ENCODE measurements around the gene SLC11A2. TPM values are rescaled to one million over a fixed set of nuclear protein-coding genes. Genes with fewer than 3 reads are reported as not detected.
"Not testable (repeated sequence)": the region's sequence is repeated elsewhere in the genome, so short reads cannot be mapped to it uniquely, and the experiment has no call there.

SLC11A2 gene
- polyA plus RNA-seq, 5 donors: 39.9 to 56.7 (median 51.1) TPM

DNA sequence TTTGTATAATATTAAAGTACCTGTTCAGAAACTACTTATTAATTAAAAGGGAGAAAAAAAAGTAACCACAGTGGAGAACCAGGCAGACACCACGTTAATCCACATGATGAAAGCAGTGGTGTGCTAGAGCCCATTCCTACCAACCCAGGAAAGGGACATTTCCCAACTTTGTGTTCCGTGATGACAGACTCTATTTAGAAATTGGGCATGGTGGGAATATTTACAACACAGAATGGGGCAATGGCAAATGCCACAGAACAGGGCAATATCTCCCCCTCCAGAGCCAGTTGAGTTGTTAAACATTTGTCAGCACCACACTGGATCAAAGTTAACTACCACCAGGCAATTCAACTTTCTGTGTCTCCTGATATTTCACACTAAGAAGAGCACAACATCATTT lies 75.1 kb downstream of the SLC11A2 start:
- DNase-seq: no peak

DNA sequence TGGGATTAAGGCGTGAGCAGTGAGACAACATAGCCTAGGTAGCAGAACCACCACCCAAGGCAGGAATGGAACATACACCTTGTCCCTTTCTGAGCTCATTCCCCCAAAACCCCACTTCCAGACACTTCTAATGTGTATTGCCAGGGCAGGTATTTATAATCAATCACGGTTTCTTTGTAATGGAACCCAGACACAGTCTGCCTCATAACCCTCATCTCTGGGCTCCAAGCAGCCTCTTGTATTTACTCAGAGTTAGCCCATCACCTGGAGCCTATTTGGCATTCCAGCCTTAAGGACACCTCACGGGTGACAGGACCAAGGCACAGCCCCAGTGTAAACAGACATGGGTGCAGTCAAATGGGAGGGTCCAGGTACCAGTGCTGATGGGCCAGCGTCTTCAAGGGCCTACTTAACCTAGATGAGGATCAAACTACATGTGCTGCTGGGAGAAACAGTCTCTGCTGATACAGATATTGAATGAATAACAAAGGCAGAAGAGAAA lies 76.3 kb downstream of the SLC11A2 start:
- DNase-seq: no peak

DNA sequence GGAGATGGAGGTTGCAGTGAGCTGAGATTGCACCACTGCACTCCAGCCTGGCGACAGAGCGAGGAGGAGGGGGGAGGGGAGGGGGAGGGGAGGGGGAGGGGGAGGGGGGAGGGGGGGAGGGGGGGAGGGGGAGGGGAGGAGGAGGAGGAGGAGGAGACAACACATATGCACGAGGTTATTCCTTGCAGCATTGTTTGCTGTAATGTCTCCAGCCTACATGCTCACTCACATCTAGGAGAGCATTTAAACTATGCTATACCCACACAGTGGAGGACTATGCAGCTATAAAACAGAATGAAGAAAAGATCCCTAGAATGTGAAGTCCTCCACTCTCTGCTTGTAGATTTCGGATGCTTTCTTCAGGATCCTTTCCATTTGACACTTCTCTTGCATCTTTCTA lies 77.4 kb downstream of the SLC11A2 start:
- no peak for DNase-seq

DNA sequence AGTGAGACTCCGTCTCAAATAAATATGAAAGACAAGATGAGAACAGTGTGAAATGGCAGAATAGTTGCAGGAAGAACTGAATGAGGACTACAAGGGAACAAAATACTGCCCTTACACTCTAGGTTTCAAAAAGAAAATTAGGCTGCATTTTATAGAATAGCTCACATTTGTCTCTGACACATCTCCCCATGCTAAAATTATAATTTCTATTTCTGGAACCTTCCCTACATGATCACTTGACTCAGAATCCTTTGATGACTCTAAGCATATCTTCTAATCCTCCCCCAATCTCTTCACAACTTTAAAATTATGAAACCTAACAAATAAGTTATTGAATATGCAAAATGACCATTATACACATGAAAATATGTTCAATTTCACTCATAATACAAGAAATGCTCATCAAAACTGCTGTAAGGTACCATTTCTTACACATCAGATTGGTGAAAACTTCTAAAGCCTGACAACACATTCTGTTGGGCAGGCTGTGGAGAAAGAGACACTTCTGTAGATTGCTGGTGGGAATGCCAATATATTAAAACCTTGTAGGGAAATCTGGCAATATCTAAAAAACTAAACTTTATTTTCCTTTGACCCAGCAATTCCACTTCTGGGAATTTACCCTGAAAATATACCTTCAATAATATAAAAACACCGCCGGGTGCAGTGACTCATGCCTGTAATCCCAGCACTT lies 78.1 kb downstream of the SLC11A2 start:
- no peak for DNase-seq

DNA sequence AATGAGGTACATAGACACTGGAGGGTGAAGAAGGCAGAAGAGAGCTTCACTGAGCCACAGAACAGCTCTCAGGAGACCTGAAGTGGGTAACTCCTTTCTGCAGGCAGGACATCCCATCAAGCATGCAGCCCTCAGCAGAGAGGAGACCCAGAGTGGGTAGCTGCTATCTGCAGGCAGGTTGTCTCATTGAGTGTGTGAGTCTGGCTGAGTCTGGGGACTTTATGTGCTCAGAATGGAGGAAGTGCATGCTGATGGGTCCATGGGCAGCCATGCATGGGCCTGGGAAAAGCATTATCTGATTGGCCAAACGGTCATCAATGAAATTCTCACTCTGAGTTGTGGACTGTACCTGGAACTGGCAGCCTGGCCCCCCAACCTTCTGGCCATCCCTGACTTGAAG lies 88.5 kb downstream of the SLC11A2 start:
- DNase-seq: no peak

DNA sequence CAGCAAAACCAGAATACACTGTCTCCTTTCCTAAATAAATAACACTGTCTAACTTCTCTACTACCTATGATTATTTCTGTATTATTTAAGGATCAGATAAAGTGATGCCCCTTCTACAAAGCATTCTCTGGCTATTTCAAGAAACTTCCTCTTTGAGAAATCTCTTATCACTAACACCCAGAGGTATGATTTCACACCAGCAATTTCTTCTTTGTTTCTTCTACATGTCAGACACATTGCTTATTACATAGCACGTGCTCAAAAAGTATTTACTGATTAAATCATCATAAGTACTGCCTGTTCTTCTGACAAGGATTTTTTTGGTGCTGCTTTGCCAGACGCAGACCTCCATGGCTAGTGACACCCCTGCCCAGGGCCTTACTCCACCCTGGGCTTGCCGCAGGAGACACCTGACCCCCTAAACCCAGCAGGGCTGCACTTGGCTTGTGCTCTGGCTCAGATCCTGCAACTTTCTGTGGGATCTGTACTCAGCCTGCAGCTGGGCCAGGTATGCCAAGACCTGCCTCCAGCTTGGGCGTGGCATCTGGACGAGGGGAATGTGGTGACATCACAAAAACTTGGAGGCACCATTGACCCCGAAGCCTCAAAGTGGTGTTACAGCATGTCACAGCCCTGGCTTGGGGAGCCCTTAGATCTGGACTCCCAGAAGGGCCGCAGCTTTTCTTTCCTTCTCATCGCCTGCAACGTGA lies 89.2 kb downstream of the SLC11A2 start:
- no peak for DNase-seq

DNA sequence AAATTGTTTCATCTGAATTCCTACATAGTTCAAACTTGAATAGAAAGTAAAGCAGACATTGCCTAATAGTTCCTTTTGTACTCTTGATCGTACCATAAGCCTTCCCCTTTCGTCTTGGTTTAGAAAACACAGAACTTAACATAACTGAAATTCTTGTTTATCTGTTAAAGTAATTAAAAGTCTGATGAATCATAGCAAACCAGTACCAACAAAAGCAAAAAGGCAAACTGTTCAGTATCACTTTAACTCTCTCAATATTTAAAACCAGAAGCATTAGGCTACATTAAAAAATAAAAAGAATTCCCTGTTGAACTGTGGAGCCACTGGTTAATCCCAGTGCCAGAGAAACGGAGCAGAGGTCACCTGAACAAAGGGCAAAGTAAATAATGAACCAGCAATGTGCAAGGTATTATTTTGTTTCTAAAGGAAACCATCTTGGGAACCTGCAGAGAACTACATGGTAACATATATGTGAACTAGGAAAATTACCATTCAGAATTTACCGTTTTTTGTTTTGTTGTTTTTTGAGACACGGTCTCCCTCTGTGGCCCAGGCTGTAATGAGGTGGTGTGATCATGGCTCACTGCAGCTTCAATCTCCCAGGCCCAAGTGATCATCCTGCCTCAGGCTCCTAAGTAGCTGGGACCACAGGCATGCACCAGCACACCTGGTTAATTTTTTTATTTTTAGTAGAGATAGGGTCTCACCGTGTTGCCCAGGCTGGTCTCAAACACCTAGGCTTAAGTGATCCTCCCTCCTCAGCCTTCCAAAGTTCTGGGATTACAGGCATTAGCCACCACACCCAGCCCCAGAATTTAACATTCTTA lies 91.0 kb downstream of the SLC11A2 start:
- DNase-seq: no peak

DNA sequence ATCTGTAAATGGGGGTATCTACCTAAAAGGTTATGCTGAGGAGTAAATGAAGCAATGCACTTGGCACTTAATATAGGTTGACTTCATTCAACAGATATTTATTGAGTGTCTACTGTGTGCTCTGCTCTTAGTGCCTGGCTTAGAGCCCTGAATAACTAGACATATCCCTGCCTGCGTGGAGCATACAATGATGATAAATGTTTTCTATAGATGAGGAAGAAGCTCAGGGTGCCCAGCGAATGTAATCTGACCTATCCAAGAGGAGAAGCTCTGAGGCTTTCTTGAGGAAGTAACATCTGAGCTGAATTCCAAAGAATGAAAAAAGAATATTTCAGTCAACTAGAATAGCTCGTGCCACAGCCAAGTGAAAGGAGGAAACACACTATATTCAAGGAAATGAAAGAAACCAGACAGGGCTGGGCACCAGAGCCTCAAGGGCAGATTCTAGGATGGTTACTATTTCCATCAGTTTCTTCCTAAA lies 91.8 kb downstream of the SLC11A2 start:
- DNase-seq: no peak

DNA sequence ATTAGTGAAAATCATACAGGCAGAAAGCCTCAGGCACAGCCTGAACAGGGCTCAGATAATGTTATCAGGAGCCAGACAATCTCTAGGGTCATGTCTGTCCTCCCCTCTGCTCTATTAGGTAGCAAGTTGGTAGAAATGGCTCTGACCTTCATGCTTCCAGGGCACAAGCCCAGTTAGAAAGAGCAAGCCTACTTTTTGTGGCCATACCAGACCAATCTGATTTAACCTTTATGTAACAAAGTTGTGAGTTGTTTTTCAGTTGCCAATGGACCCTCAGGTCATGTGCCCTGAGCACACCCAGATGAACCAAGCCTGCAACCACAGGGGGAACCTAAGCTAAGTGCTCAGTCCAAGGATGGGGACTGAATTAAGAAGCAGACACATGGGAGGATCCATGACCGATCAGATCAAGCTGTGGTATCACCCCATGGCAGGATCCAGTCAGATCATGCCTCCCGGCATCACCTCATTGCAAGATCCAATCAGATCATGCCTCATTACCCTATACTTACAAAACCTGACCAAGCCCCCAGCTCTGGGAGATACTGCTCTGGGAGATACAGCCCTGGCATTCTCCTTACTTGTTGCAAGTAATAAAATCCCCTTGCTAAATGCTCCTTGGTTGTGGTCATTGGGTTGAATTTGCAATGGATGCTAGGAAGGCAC lies 92.6 kb downstream of the SLC11A2 start:
- no peak for DNase-seq

DNA sequence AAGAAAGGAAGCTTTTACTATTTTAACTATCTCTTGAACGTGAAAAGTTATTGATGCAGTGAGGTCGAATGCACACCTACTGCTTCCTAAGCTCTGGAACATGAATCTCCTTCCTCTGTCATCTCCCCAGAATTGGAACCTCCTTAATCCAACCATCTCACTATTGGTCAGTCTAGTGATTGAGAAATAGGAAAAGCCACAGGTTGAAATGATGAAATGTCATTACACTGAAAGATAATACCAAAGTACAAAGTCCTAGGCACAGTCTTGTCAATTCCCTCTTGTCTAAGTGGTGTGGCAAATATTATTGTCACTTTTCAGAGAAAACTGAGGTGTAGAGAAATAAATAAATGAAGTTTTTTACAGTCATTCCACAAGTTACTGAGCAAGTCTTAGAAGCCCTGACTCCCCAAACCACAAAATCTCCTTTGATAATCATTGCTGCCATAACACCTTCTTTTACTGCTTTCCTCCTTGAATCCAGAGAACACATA lies 93.3 kb downstream of the SLC11A2 start:
- no peak for DNase-seq

DNA sequence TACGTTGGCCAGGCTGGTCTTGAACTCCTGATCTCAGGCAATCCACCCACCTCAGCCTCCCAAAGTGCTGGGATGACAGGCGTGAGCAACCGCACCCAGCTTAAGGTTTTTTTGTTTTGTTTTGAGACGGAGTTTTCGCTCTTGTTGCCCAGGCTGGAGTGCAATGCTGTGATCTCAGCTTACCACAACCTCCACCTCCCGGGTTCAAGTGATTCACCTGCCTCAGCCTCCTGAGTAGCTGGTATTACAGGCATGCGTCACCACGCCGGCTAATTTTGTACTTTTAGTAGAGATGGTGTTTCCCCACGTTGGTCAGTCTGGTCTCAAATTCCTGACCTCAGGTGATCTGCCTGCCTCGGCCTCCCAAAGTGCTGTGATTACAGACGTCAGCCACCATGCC lies 95.7 kb downstream of the SLC11A2 start:
- DNase-seq: not testable (repeated sequence)

DNA sequence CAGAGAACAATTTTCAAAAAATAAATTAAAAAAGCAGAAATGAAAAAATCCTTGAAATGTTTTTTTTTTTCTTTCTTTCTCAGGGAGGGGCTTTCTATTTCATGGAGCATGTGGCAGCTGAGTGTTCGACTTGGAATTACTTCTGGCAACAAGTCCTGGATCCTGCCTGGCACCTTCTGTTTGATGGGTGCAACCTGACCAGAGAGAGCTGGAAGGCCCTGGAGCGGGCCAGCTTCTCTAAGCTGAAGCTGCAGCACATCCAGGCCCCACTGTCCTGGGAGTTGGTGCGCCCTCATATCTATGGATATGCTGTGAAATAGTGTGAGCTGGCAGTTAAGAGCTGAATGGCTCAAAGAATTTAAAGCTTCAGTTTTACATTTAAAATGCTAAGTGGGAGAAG lies 96.4 kb downstream of the SLC11A2 start:
- no peak for DNase-seq

Other genes starting within 250 kb of the SLC11A2 start
- gene TMPRSS12, start 183.5 kb downstream of the SLC11A2 start, polyA plus RNA-seq (ENCODE audit: insufficient read depth in 1 of 5, insufficient read length in 5 of 5, low replicate concordance in 1 of 5): under 1 TPM in 3 of 5 donors, not detected in 2; 0.08 to 0.18 (median 0.09) TPM
- gene HIGD1C, start 73.8 kb downstream of the SLC11A2 start, polyA plus RNA-seq (ENCODE audit: insufficient read depth in 1 of 5, insufficient read length in 5 of 5, low replicate concordance in 1 of 5): under 1 TPM in 2 of 5 donors, not detected in 3; 0.78 to 0.90 TPM
- 100 to 1,000 TPM; 103 to 149 (median 131) TPM for gene LETMD1, start 21.9 kb upstream of the SLC11A2 start, polyA plus RNA-seq (ENCODE audit: insufficient read depth in 1 of 5, insufficient read length in 5 of 5, low replicate concordance in 1 of 5)
- gene CSRNP2, start 57.2 kb upstream of the SLC11A2 start, polyA plus RNA-seq (ENCODE audit: insufficient read depth in 1 of 5, insufficient read length in 5 of 5, low replicate concordance in 1 of 5): 10 to 100 TPM; 29.2 to 36.2 (median 32.5) TPM
- gene TFCP2, start 146.8 kb upstream of the SLC11A2 start, polyA plus RNA-seq (ENCODE audit: insufficient read depth in 1 of 5, insufficient read length in 5 of 5, low replicate concordance in 1 of 5): 10 to 100 TPM; 48.3 to 54.9 (median 53.3) TPM
- gene POU6F1, start 191.7 kb upstream of the SLC11A2 start, polyA plus RNA-seq (ENCODE audit: insufficient read depth in 1 of 5, insufficient read length in 5 of 5, low replicate concordance in 1 of 5): 10 to 100 TPM in 4 of 5 donors, 1 to 10 TPM in 1; 8.5 to 17.4 (median 12.5) TPM
- 100 to 1,000 TPM; 197 to 236 (median 206) TPM for gene DAZAP2, start 212.4 kb upstream of the SLC11A2 start, polyA plus RNA-seq (ENCODE audit: insufficient read depth in 1 of 5, insufficient read length in 5 of 5, low replicate concordance in 1 of 5)
- gene SMAGP, start 244.0 kb upstream of the SLC11A2 start, polyA plus RNA-seq (ENCODE audit: insufficient read depth in 1 of 5, insufficient read length in 5 of 5, low replicate concordance in 1 of 5): 10 to 100 TPM; 20.0 to 25.4 (median 20.8) TPM

Measured in right lung (tissue), 5 donors.